BLaER1 (cell line): ENCODE measurements around the gene NAGLU.

Source experiments
- H3K27ac ChIP-seq: shearing (Covaris generic); formaldehyde crosslinking; 2 replicates; pipeline ENCODE4 v1.8.1; 2022
- H3K27me3 ChIP-seq: shearing (Covaris generic); formaldehyde crosslinking; 2 replicates; pipeline ENCODE4 v1.8.1; 2022
- H3K36me3 ChIP-seq: shearing (Covaris generic); formaldehyde crosslinking; 2 replicates; pipeline ENCODE4 v1.8.1; 2022
- H3K4me1 ChIP-seq: shearing (Covaris generic); formaldehyde crosslinking; 2 replicates; pipeline ENCODE4 v1.8.1; 2022
- H3K4me2 ChIP-seq: shearing (Covaris generic); formaldehyde crosslinking; 2 replicates; pipeline ENCODE4 v1.8.1; 2022
- H3K4me3 ChIP-seq: shearing (Covaris generic); formaldehyde crosslinking; 2 replicates; pipeline ENCODE4 v1.8.1; 2022
- H3K9ac ChIP-seq: shearing (Covaris generic); formaldehyde crosslinking; 2 replicates; pipeline ENCODE4 v1.8.1; 2022
- H3K9me3 ChIP-seq: shearing (Covaris generic); formaldehyde crosslinking; 2 replicates; pipeline ENCODE4 v1.8.1; 2022
- H4K20me1 ChIP-seq: shearing (Covaris generic); formaldehyde crosslinking; 2 replicates; pipeline ENCODE4 v1.8.1; 2022
- Cebpa-rat ChIP-seq: shearing (Covaris generic); IDR thresholded peaks from 2 replicates; pipeline ENCODE4 v1.8.1; 2022

The NAGLU gene

DNA sequence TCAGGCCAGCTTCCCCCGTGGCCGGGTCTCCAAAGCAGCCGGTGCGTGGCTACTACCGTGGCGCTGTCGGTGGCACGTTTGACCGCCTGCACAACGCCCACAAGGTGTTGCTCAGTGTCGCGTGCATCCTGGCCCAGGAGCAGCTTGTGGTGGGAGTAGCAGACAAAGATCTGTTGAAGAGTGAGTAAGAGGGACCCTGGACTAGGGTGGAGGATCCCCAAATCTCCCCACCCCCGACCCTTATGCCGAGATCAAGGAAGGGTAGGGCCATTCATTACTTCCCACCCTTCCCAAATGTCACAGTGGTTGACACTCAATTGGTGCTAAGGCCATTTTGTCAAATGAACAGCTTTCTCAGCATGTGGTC lies 27.1 kb downstream of the NAGLU start:
- peak overlapping the region; percentile 97 for H3K9ac ChIP-seq
- peaks cover 39% of the 10 kb centered on the region for H3K4me1 ChIP-seq
- peak overlapping the region; percentile 97 for H3K4me3 ChIP-seq
- H3K27ac ChIP-seq = peak overlapping the region; percentile 92
- H3K36me3 ChIP-seq = peaks cover 33% of the 10 kb centered on the region
- no peaks in the 10 kb centered on the region for H3K27me3 ChIP-seq
- no peaks in the 10 kb centered on the region for H4K20me1 ChIP-seq
- H3K4me2 ChIP-seq = peak overlapping the region; percentile 99
- H3K9me3 ChIP-seq = no peaks in the 10 kb centered on the region
- no peak for TF ChIP-seq Cebpa-rat

DNA sequence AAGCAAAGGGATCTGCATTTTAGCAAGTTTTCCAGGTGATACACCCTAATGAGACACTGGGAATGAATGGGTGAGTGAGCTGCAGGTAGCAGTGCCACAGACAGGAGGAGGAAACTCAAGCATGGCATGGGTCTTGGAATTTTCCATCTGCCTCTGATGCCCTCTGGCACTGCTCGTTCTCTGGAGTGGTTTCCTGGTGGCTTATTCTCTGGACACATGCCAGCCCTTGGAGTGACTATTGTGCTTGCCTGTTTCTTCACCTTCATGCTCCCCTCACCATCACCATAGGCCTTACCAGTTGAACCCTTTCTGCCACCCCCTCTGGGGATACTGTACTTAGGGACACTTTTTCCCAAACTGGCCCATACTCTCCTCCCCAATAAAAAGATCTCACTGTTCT lies 27.5 kb downstream of the NAGLU start:
- TF ChIP-seq Cebpa-rat = no peak
- no peak overlapping the region; the same call in 1 of the 2 replicates for H3K27ac ChIP-seq
- H3K9ac ChIP-seq = peak overlapping the region; percentile 5; the same call in 1 of the 2 replicates
- H3K4me3 ChIP-seq = peak overlapping the region; percentile 97
- no peaks in the 10 kb centered on the region for H3K27me3 ChIP-seq
- H3K4me2 ChIP-seq = peak overlapping the region; percentile 99
- H3K9me3 ChIP-seq = no peaks in the 10 kb centered on the region
- H4K20me1 ChIP-seq = 0 out of 2 replicates have a peak, but pooled peaks cover 4% of the 10 kb centered on the region
- H3K4me1 ChIP-seq = peaks cover 43% of the 10 kb centered on the region
- peaks cover 36% of the 10 kb centered on the region for H3K36me3 ChIP-seq

DNA sequence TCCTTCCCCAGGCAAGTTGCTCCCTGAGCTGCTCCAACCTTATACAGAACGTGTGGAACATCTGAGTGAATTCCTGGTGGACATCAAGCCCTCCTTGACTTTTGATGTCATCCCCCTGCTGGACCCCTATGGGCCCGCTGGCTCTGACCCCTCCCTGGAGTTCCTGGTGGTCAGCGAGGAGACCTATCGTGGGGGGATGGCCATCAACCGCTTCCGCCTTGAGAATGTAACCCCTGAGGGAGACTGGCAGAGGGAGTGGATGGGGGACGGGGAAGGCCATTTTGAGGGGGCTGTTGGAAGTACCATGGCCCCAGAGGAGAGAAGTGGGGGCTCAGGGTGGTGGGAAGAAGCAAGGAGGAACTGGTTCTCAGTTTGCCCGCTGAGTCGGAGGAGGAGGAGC lies 27.9 kb downstream of the NAGLU start:
- peaks cover 47% of the 10 kb centered on the region for H3K4me1 ChIP-seq
- H3K4me2 ChIP-seq = peak overlapping the region; percentile 99
- H3K27ac ChIP-seq = no peak overlapping the region
- peaks cover 8% of the 10 kb centered on the region; the same call in 1 of the 2 replicates for H4K20me1 ChIP-seq
- H3K9ac ChIP-seq = 0 out of 2 replicates have a peak overlapping the region, but pooled peaks have one; percentile 5
- H3K9me3 ChIP-seq = no peaks in the 10 kb centered on the region
- H3K36me3 ChIP-seq = peaks cover 40% of the 10 kb centered on the region
- H3K4me3 ChIP-seq = no peak overlapping the region
- TF ChIP-seq Cebpa-rat = no peak
- H3K27me3 ChIP-seq = no peaks in the 10 kb centered on the region

DNA sequence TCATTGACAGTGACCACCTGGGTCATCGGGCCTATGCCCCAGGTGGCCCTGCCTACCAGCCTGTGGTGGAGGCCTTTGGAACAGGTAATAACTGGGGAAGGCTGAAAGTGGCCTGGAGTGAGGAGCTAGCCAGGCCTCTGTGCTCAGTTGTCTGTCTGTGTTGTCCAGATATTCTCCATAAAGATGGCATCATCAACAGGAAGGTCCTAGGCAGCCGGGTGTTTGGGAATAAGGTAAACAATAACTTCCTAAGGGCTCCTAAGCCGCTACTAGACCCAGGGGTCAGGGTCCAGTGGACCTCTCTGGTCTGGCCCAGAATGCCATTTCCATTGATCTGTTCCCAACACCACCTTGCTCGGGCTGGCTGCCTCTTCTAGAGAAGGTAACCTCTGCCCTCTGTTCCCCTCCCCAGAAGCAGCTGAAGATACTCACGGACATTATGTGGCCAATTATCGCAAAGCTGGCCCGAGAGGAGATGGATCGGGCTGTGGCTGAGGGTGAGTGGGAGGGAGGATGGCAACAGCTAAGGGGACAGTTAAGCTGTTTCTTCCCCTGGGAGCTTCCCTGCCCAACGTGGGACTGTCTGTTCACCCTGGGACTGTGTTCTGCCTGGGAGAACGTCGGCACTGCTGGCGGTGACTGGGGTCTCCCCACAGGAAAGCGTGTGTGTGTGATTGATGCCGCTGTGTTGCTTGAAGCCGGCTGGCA lies 28.9 kb downstream of the NAGLU start:
- Histone ChIP-seq H3K4me3 (no peak overlapping the region), H3K36me3 (peaks cover 50% of the 10 kb centered on the region)

DNA sequence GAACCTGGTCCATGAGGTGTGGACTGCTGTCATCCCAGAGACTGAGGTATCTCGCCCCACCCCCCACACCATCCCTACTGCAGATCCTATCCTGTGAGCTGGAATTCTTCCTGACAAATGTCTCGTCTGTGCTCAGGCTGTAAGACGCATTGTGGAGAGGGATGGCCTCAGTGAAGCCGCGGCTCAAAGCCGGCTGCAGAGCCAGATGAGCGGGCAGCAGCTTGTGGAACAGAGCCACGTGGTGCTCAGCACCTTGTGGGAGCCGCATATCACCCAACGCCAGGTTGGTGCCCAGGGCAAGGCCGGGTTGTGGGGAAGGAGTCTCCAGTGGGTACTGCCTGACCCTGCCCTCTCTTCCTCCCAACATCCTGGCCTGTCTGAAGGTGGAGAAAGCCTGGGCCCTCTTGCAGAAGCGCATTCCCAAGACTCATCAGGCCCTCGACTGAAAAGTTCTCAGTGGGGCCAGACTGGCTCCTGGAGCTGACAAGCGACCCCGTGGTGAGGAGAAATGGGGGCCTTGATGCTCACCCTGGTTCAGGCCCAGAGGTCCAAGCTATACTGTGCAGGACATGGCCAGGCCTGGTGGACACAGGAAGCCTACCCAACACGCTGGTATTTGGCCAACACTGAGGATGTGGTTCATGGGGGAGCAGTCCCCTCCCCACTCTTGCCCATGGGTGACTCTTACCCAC lies 29.6 kb downstream of the NAGLU start:
- TF ChIP-seq Cebpa-rat = no peak
- Histone ChIP-seq H4K20me1 (peaks cover 10% of the 10 kb centered on the region; the same call in 1 of the 2 replicates), H3K4me3 (no peak overlapping the region; the same call in 1 of the 2 replicates), H3K4me1 (peaks cover 47% of the 10 kb centered on the region), H3K9me3 (no peaks in the 10 kb centered on the region), H3K27ac (peak overlapping the region; percentile 84), H3K9ac (peak overlapping the region; percentile 87; the same call in 1 of the 2 replicates), H3K36me3 (peaks cover 57% of the 10 kb centered on the region), H3K4me2 (peak overlapping the region; percentile 94), H3K27me3 (no peaks in the 10 kb centered on the region)

More for the DNA sequence above, 28.9 kb downstream of the NAGLU start:
- H3K4me2 ChIP-seq = no peak overlapping the region
- 0 out of 2 replicates have a peak overlapping the region, but pooled peaks have one; percentile 6 for H3K9ac ChIP-seq
- H4K20me1 ChIP-seq = peaks cover 10% of the 10 kb centered on the region; the same call in 1 of the 2 replicates
- peaks cover 47% of the 10 kb centered on the region for H3K4me1 ChIP-seq
- H3K9me3 ChIP-seq = no peaks in the 10 kb centered on the region
- TF ChIP-seq Cebpa-rat = no peak
- no peak overlapping the region for H3K27ac ChIP-seq
- H3K27me3 ChIP-seq = no peaks in the 10 kb centered on the region

DNA sequence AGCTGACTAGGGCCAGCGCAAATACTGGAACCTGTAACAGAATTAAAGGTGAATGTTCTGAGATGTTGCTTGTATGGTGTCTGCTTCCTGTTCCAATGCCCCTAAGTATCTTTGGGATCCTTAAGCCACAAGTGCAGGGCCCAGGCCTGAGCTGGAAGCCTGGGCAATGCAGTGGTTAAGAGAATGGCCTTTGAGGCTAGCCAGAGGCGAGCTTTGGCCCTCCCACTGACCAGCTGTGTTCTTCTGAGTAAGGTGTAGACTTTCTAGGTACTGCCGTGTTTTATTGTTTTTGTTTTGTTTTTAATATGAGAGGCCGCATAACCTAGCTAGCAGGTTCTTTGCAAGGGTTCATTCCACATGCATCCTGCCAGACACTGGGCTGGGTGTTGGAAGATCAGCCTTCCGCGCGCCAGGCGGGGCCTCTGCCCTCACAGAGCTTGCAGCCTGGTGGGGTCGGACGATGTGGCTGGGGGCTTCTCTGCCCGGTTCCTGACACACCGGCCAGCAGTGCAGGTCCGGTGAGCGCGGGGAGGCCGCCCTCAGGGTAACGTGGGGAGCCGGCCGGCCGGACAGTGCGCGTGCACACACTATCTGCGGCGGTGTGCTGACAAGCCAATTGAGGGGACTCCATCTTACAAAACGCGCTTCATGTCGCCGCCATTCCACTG lies 30.3 kb downstream of the NAGLU start:
- no peak for TF ChIP-seq Cebpa-rat

DNA sequence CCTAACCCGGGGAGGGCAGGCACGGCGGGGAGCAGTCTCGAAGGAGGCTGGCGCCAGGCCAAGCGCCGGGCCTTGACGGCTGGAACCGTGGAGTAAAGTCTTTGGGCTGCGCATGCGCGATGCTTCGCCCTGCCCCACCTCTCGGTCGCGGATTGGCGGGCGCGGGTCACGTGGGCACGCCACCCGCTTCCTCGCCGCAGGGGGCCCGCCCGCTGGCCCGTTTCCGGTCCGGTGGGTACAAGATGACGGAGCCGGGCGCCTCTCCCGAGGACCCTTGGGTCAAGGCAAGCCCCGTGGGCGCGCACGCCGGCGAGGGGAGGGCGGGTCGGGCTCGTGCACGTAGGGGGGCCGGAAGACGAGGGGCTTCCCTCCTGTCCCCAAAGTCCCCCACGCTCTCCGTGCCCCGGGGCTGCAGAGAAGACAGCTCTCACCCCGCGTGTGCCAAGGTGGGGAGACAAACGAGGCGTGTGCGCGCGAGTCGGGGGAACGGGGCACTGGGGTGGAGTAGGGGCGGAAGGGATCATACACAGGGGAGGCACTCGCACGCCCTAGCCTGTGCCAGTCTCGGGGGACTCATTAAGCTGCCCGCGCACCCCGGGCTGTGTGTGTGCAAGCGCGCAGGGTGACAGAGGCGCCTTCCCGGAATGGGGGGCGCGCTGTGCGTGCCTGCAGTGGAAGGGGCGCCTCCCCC lies 31.0 kb downstream of the NAGLU start, which contains the start of gene MLX:
MLX (plus strand) TSS at position 218 of the 691 bp plus-strand sequence; CDS start at position 243, 25 bp downstream.
- Histone ChIP-seq H3K27ac (peak within 1 kb of the TSS; percentile 84), H3K4me3 (peak within 1 kb of the TSS; percentile 85), H4K20me1 (peaks cover 21% of the 10 kb centered on the region), H3K4me1 (peaks cover 41% of the 10 kb centered on the region), H3K9me3 (no peaks in the 10 kb centered on the region), H3K27me3 (no peaks in the 10 kb centered on the region), H3K9ac (peak within 1 kb of the TSS; percentile 87), H3K36me3 (peaks cover 71% of the 10 kb centered on the region), H3K4me2 (peak within 1 kb of the TSS; percentile 94)
- no peak for TF ChIP-seq Cebpa-rat

More for the DNA sequence above, 30.3 kb downstream of the NAGLU start:
- H3K27me3 ChIP-seq = no peaks in the 10 kb centered on the region
- peak overlapping the region; percentile 84 for H3K27ac ChIP-seq
- peaks cover 45% of the 10 kb centered on the region for H3K4me1 ChIP-seq
- H3K36me3 ChIP-seq = peaks cover 64% of the 10 kb centered on the region
- peak overlapping the region; percentile 87 for H3K9ac ChIP-seq
- H3K4me2 ChIP-seq = peak overlapping the region; percentile 94
- H4K20me1 ChIP-seq = peaks cover 14% of the 10 kb centered on the region; the same call in 1 of the 2 replicates
- no peaks in the 10 kb centered on the region for H3K9me3 ChIP-seq
- peak overlapping the region; percentile 85 for H3K4me3 ChIP-seq

DNA sequence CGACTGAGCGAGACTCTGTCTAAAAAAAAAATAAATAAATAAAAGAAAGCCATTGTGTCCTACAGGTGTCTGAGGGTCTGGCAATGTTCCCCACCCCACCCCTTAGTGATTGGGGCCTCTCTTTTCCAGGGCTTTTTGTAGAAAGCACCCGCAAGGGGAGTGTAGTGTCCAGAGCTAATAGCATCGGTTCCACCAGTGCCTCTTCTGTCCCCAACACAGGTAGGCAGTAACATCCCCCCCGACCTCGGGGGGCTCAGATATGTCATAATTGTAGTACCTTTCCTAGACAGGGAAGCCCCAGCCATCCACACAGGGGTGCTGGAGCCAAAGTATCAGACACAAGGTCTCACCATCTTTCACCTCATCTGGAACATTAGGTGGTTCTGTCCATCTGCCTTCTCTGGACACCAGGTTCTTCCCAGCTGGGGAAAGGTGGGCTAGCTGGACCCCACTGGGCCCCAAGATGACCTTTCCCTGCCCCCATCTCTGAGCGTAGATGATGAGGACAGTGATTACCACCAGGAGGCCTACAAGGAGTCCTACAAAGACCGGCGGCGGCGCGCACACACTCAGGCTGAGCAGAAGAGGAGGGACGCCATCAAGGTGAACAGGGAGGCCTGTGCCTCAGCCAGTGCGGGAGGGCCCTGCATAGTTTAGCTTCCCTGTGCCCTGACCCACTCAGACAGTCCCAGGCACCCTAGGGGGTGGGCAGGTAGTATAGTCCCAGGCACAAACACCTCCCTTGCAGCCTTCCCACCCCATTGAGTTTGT lies 32.5 kb downstream of the NAGLU start:
- Histone ChIP-seq H3K27ac (peak overlapping the region; percentile 33; the same call in 1 of the 2 replicates), H3K9ac (0 out of 2 replicates have a peak overlapping the region, but pooled peaks have one; percentile 23), H3K4me1 (peaks cover 31% of the 10 kb centered on the region), H3K4me2 (peak overlapping the region; percentile 94; the same call in 1 of the 2 replicates), H3K4me3 (0 out of 2 replicates have a peak overlapping the region, but pooled peaks have one; percentile 85), H3K9me3 (no peaks in the 10 kb centered on the region), H3K36me3 (peaks cover 83% of the 10 kb centered on the region), H3K27me3 (no peaks in the 10 kb centered on the region), H4K20me1 (peaks cover 23% of the 10 kb centered on the region)
- no peak for TF ChIP-seq Cebpa-rat
